HG02943 (cell line): ENCODE data around the gene HDAC5.
"Not testable (repeated sequence)": the region's sequence is repeated elsewhere in the genome, so short reads cannot be mapped to it uniquely, and the experiment has no call there.

Experiments
- ATAC-seq: cut with Tn5 transposase; IDR thresholded peaks from one replicate; pipeline ENCODE4 v1.9.1; 2021; ENCODE audit warnings: mild to moderate bottlenecking, low read depth, moderate library complexity; ENCODE audit not compliant: unreplicated experiment

The HDAC5 gene

GRCh38 chr17:44071198-44071520 is 52.3 kb downstream of the HDAC5 start:
- no peak for ATAC-seq

- peak; percentile 62 for ATAC-seq
Measured at GRCh38 chr17:44070455-44071197, 52.8 kb downstream of the HDAC5 start, which contains the start of gene G6PC3. Gene G6PC3 (plus strand): TSS chr17:44070735. CDS start chr17:44070966, 231 bp downstream.

GRCh38 chr17:44069974-44070454 is 53.4 kb downstream of the HDAC5 start:
- ATAC-seq, result no peak

- ATAC-seq, result no peak
Measured at GRCh38 chr17:44067545-44067940, 55.9 kb downstream of the HDAC5 start.

- peak; percentile 51 for ATAC-seq
Measured at GRCh38 chr17:44066204-44066930, 57.1 kb downstream of the HDAC5 start, which contains the start of gene LSM12. Gene LSM12 (minus strand): TSS chr17:44066671. CDS start chr17:44066587, 84 bp downstream.

- ATAC-seq, result no peak
Measured at GRCh38 chr17:44065668-44066203, 57.7 kb downstream of the HDAC5 start.

GRCh38 chr17:44063704-44064639 is 59.5 kb downstream of the HDAC5 start:
- ATAC-seq, result no peak

- ATAC-seq, result no peak
Measured at GRCh38 chr17:44062871-44063270, 60.6 kb downstream of the HDAC5 start.

GRCh38 chr17:44061446-44061845 is 62.0 kb downstream of the HDAC5 start:
- ATAC-seq, result no peak

- ATAC-seq, result no peak
Measured at GRCh38 chr17:44059101-44059892, 64.1 kb downstream of the HDAC5 start.

- ATAC-seq, result no peak
Measured at GRCh38 chr17:44053125-44053872, 70.1 kb downstream of the HDAC5 start.

GRCh38 chr17:44049294-44050060 is 74.0 kb downstream of the HDAC5 start:
- no peak for ATAC-seq

- ATAC-seq, result not testable (repeated sequence)
Measured at GRCh38 chr17:44046893-44047292, 76.5 kb downstream of the HDAC5 start.

GRCh38 chr17:44045486-44045885 is 78.0 kb downstream of the HDAC5 start:
- ATAC-seq, result no peak

GRCh38 chr17:44044071-44044470 is 79.4 kb downstream of the HDAC5 start:
- no peak for ATAC-seq

- ATAC-seq, result no peak
Measured at GRCh38 chr17:44043272-44043696, 80.2 kb downstream of the HDAC5 start.

- no peak for ATAC-seq
Measured at GRCh38 chr17:44039829-44040635, 83.4 kb downstream of the HDAC5 start.
